T follicular helper cell (primary cell): ENCODE data around the gene TBC1D25.

Experiments
- DNase-seq: peaks from one replicate; pipeline ENCODE4 v3.0.0-alpha.2; 2020; ENCODE audit warnings: low read depth

The TBC1D25 gene

GRCh38 chrX:48560681-48561080, 21.2 kb downstream of the TBC1D25 start:
- DNase-seq, result no peak

GRCh38 chrX:48569958-48570357, 30.4 kb downstream of the TBC1D25 start:
- DNase-seq, result no peak

GRCh38 chrX:48573690-48574269, 34.3 kb downstream of the TBC1D25 start:
- DNase-seq, result peak; percentile 9

GRCh38 chrX:48574270-48575266, 35.1 kb downstream of the TBC1D25 start, which contains the start of gene RBM3:
Gene RBM3 (plus strand): TSS chrX:48574484. CDS start chrX:48575181, 697 bp downstream.
- DNase-seq, result peak; percentile 88

GRCh38 chrX:48575642-48576041, 36.1 kb downstream of the TBC1D25 start:
- DNase-seq, result no peak

- DNase-seq, result no peak
These were observed 36.6 kb downstream of the TBC1D25 start for GRCh38 chrX:48576108-48576507.

- DNase-seq, result no peak
These were observed 39.2 kb downstream of the TBC1D25 start for GRCh38 chrX:48578661-48579128.

- DNase-seq, result no peak
These were observed 39.7 kb downstream of the TBC1D25 start for GRCh38 chrX:48579259-48579658.

- no peak for DNase-seq
These were observed 41.1 kb downstream of the TBC1D25 start for GRCh38 chrX:48580662-48581061.

- no peak for DNase-seq
These were observed 45.2 kb downstream of the TBC1D25 start for GRCh38 chrX:48584698-48585097.

- DNase-seq, result no peak
These were observed 50.1 kb downstream of the TBC1D25 start for GRCh38 chrX:48589482-48590162.

- no peak for DNase-seq
These were observed 50.9 kb downstream of the TBC1D25 start for GRCh38 chrX:48590203-48591103.

- DNase-seq, result no peak
These were observed 51.8 kb downstream of the TBC1D25 start for GRCh38 chrX:48591255-48591791.

- no peak for DNase-seq
These were observed 53.5 kb downstream of the TBC1D25 start for GRCh38 chrX:48592971-48593370.

GRCh38 chrX:48595929-48596328, 56.4 kb downstream of the TBC1D25 start:
- DNase-seq, result no peak

GRCh38 chrX:48597353-48598264, 58.1 kb downstream of the TBC1D25 start, which contains the start of gene WDR13:
Gene WDR13 (plus strand): TSS chrX:48597492. CDS start chrX:48597997, 505 bp downstream.
- DNase-seq, result peak; percentile 83

- no peak for DNase-seq
These were observed 59.1 kb downstream of the TBC1D25 start for GRCh38 chrX:48598614-48599013.

GRCh38 chrX:48599341-48599740, 59.8 kb downstream of the TBC1D25 start:
- no peak for DNase-seq

- no peak for DNase-seq
These were observed 60.7 kb downstream of the TBC1D25 start for GRCh38 chrX:48600226-48600625.
